NT2/D1 (cell line): ENCODE results near the gene KMT2C.

Source experiments
- SUZ12 ChIP-seq: IDR thresholded peaks from 2 replicates; pipeline ENCODE4 v1.6.1; 2011; ENCODE audit not compliant: insufficient read length, insufficient read depth; ENCODE audit errors: extremely low read depth
- YY1 ChIP-seq: IDR thresholded peaks from 2 replicates; pipeline ENCODE4 v1.6.1; 2011; ENCODE audit not compliant: insufficient read length, insufficient read depth
- ZNF274 ChIP-seq: IDR thresholded peaks from 2 replicates; pipeline ENCODE4 v1.6.1; 2011; ENCODE audit warnings: mild to moderate bottlenecking, low read depth, low read length

GRCh38 chr7:152347888-152348287 lies 87.9 kb downstream of the KMT2C start:
- TF ChIP-seq ZNF274 (no peak), YY1 (no peak), SUZ12 (no peak)
